ENCODE data around the gene PPM1E. TPM values are rescaled to one million over a fixed set of nuclear protein-coding genes. Genes with fewer than 3 reads are reported as not detected.

Gene PPM1E
- total and polyA plus RNA-seq, 2 of the 8 experiments (the other 6 are each of a cell fraction or from before 2014, with no cell fraction given), result 5.0 to 10.4 TPM

DNA sequence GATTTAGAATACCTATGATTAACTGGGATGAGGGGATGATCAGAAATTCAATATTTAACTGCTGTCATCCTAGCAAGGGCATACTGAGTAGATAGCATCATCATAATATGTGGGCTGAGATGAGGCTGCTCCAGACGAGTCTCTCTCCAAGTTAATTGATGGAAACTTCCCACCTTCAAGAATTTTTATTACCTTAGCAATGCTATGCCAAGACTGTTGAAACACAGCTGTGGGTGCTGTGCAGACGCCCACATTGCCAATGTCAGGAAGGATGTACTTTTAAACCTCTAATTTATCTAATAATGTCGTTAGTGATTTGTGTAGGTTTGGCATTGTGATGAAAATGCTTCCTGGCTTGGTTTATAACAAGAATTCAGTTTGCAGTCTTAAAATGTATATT, 180.6 kb downstream of the PPM1E start:
- Histone ChIP-seq H3K56ac (replicated peaks; ENCODE audit: insufficient read length, low read depth, low read length) (no peak overlapping the region), H3K27ac (ENCODE audit: low read depth, low read length) (no peak overlapping the region), H3K14ac (ENCODE audit: insufficient read length) (no peak overlapping the region), H3K79me2 (ENCODE audit: control insufficient read depth in 1 of 2, insufficient read depth in 2 of 2, low read length in 2 of 2) (no peaks in the 10 kb centered on the region), H4K91ac (replicated peaks; ENCODE audit: insufficient read length, low read length) (no peak overlapping the region), H4K20me1 (replicated peaks in 1 of 2; ENCODE audit: control insufficient read depth in 1 of 2, insufficient read depth in 2 of 2, low read length in 2 of 2) (no peaks in the 10 kb centered on the region), H3K18ac (ENCODE audit: extremely low read depth, low read length) (no peak overlapping the region), H3K4ac (replicated peaks; ENCODE audit: insufficient read length, low read depth, low read length) (no peak overlapping the region), H3K36me3 (ENCODE audit: control insufficient read depth in 2 of 4, insufficient read depth in 4 of 4, low read length in 3 of 4) (no peaks in the 10 kb centered on the region), H2BK5ac (ENCODE audit: low read depth, low read length) (no peak overlapping the region), H3K9ac (replicated peaks in 1 of 4; ENCODE audit: extremely low read depth in 1 of 4, low read depth in 3 of 4, low read length in 3 of 4) (no peak overlapping the region), H3K4me1 (replicated peaks in 1 of 4; ENCODE audit: control insufficient read depth in 3 of 4, insufficient read depth in 4 of 4, low read length in 3 of 4) (no peaks in the 10 kb centered on the region), H2BK20ac (ENCODE audit: low read length) (no peak overlapping the region), H2AK5ac (ENCODE audit: low read depth, low read length) (no peak overlapping the region), H2BK15ac (ENCODE audit: low read length) (no peak overlapping the region), H4K5ac (ENCODE audit: insufficient read length, low read depth, low read length) (no peak overlapping the region), H3K9me3 (ENCODE audit: insufficient read depth in 2 of 2, low read depth in 1 of 2, low read length in 1 of 2) (no peaks in the 10 kb centered on the region), H3K4me2 (ENCODE audit: insufficient read depth in 1 of 2, low read depth in 2 of 2, low read length in 2 of 2) (no peak overlapping the region), H3K23ac (ENCODE audit: insufficient read length) (no peak overlapping the region), H4K8ac (ENCODE audit: extremely low read depth, insufficient read depth, low read length) (no peak overlapping the region), H3K79me1 (ENCODE audit: low read depth, low read length) (no peaks in the 10 kb centered on the region), H2BK120ac (replicated peaks; ENCODE audit: low read depth, low read length) (no peak overlapping the region), H3K27me3 (replicated peaks in 1 of 4; ENCODE audit: control insufficient read depth in 3 of 4, extremely low read depth in 1 of 4, insufficient read depth in 3 of 4, low read length in 3 of 4) (no peaks in the 10 kb centered on the region), H2AFZ (ENCODE audit: low read length) (no peak overlapping the region), H3K23me2 (ENCODE audit: low read depth, low read length) (no peaks in the 10 kb centered on the region), H3K4me3 (ENCODE audit: extremely low read depth in 1 of 4, insufficient read depth in 2 of 4, low read depth in 3 of 4, low read length in 4 of 4) (no peak overlapping the region), H2BK12ac (ENCODE audit: low read depth, low read length) (no peak overlapping the region)
- CTCF ChIA-PET (ENCODE audit: partially characterized antibody), result no interaction called here
- POLR2A ChIA-PET (ENCODE audit: partially characterized antibody), result interaction anchor here (0.6 kb wide), 1 partner anchor 41 kb away, joined by 3 read pairs; no protein-coding TSS in a partner anchor
- FAIRE-seq, result no peak
- no peak for DNase-seq (ENCODE audit: low read depth in 1 of 2, low spot score in 2 of 2)
- 86% methylated on average over 3 of the region's 3 CpGs; no CpG with 5 or more reads in 1 of the 2 experiments for WGBS, 2 experiments (ENCODE audit: extremely low coverage in 1 of 2, insufficient coverage in 1 of 2, insufficient read length in 1 of 2, insufficient replicate concordance in 2 of 2, low coverage in 1 of 2, low lambda C conversion rate in 2 of 2, missing lambda C conversion rate in 1 of 2)
- TF ChIP-seq E2F6 (IDR thresholded peaks at IDR 0.05) (no peak), TAF1 (IDR thresholded peaks at IDR 0.05; ENCODE audit: low read depth, low read length) (no peak), SP4 (IDR thresholded peaks at IDR 0.05; ENCODE audit: low read length) (no peak), TAF7 (optimal IDR thresholded peaks at IDR 0.05; ENCODE audit: borderline replicate concordance, low read depth, low read length) (no peak)

Data from H1 (cell line).